DMS 273 treated with DMSO at 0.1 percent for 48 hours (cell line): ENCODE results near the gene SMCO1.
"Not testable (repeated sequence)": the region's sequence is repeated elsewhere in the genome, so short reads cannot be mapped to it uniquely, and the experiment has no call there.

Source experiments
- DNase-seq: peaks from one replicate; lab custom pipeline; 2025; lab: John Stamatoyannopoulos, UW

The SMCO1 gene, protein sequence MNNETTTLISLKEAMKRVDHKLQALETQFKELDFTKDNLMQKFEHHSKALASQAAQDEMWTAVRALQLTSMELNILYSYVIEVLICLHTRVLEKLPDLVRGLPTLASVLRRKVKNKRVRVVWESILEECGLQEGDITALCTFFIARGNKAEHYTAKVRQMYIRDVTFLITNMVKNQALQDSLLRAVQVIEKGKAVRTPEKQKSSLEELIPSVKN

GRCh38 chr3:196514913-196515621 lies at the start of gene SMCO1:
Gene SMCO1, minus strand, starts transcription at chr3:196515346. Its CDS starts 137 bp downstream, at chr3:196515209.
- DNase-seq: no peak

- DNase-seq: no peak
Observed at GRCh38 chr3:196563721-196564225, 48.6 kb upstream of the SMCO1 start.

GRCh38 chr3:196559826-196560225 lies 44.7 kb upstream of the SMCO1 start:
- no peak for DNase-seq

GRCh38 chr3:196558476-196558875 lies 43.3 kb upstream of the SMCO1 start:
- no peak for DNase-seq

DNA sequence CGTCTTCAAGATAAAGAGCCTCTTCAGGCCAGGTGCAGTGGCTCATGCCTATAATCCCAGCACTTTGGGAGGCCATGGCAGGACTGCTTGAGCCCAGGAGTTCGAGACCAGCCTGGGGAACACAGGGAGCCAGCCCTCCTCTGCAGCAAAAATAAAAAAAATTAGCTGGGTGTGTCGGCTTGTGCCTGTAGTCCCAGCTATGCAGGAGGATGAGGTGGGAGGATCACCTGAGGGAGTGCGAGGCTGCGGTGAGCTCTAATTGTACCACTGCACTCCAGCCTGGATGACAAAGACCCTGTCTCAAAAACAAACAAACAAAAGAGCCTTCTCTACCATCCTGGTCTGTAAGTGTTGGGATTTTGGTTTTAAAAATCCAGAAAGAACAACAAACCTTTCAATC lies 42.1 kb upstream of the SMCO1 start:
- DNase-seq: no peak

- DNase-seq: no peak
Observed at GRCh38 chr3:196555295-196555694, 40.1 kb upstream of the SMCO1 start.

DNA sequence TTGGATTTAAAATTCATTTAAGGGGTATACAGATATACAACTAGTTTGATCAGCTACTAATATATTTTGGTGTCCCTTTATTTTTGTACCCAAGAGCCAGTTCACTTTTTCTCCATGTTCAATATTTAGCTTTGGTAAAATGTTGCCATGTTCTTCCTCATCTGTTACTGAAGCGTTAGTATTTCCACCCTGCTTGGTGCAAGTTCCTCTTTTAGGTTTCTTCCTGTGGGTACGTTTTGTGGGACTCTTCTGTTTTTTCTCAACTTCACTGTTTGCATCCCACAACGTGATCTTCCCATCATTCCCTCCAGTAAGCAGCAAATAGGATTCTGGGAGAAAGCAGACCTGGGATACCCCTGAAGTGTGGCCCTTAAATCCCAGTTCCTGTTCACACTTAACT lies 39.1 kb upstream of the SMCO1 start:
- no peak for DNase-seq

DNA sequence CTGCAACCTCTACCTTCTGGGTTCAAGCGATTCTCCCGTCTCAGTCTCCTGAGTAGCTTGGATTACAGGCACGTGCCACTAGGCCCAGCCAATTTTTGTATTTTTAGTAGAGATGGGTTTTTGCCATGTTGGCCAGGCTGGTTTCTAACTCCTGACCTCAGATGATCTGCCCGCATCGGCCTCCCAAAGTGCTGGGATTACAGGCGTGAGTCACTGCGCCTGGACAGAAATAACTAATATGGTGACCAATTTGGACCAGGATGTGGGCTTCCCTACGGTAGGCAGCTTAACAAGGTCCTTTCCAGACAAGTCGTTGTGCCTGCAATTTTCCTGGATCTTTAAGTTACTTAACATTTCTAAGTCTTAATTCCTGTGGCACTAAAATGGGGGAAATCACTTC lies 38.4 kb upstream of the SMCO1 start:
- DNase-seq: no peak

GRCh38 chr3:196552253-196552652 lies 37.1 kb upstream of the SMCO1 start:
- no peak for DNase-seq

GRCh38 chr3:196550172-196550571 lies 35.0 kb upstream of the SMCO1 start:
- DNase-seq: not testable (repeated sequence)

GRCh38 chr3:196549312-196549711 lies 34.2 kb upstream of the SMCO1 start:
- not testable (repeated sequence) for DNase-seq

DNA sequence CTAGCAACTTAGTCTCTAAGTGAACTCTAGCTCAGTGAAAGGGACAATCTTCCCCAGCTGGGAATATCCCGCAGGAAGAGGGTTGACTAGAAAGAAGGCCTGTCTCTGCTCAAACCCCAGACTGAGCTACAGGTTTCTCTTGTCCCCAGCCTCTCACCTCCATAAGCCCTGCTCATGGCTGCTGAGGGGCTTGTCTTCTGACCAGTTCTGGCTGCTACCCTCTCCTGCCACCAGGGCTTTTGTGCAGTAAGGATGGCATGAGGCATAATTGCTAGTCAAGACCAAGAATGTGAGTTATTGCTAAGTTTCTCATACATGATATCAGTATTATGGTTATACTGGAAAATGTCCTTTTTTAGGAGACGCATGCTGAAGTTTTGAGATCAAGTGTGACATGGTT lies 31.9 kb upstream of the SMCO1 start:
- no peak for DNase-seq

DNA sequence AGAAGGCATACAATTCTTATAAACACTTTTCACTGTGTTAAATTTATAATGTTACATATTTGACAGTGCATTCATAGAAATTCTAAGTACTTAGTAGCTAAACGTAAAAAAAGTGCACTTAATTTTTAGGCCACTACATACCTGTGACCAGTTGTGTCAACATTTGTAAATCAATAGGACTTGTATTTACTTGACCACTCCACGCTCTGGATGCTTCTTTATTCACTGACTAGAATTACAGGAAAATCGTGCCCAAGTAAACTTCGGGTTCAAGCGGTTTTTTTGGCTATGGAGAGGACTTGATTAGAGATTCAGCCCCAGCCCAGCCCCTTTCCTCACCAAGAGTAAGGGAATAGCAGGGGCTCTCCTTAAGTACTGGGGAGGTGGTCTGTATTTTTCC lies 31.4 kb upstream of the SMCO1 start:
- DNase-seq: no peak

GRCh38 chr3:196544491-196544992 lies 29.4 kb upstream of the SMCO1 start:
- no peak for DNase-seq

GRCh38 chr3:196541684-196542445 lies 26.7 kb upstream of the SMCO1 start:
- DNase-seq: no peak

- no peak for DNase-seq
Observed at GRCh38 chr3:196537319-196537984, 22.3 kb upstream of the SMCO1 start.

GRCh38 chr3:196533260-196533681 lies 18.1 kb upstream of the SMCO1 start:
- DNase-seq: no peak

DNA sequence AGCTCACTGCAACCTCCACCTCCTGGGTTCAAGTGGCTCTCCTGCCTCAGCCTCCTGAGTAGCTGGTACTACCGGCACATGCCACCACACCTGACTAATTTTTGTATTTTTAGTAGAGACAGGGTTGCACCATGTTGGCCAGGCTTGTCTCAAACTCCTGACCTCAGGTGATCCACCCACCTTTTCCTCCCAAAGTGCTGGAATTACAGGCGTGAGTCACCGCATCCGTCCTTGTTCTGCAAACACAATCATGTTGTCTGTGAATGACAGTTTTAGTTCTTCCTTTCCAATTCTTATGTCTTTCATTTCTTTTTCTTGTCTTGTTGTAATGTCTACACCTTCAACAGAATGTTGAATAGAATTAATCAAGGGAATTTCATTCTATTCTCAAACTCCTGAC lies 16.3 kb upstream of the SMCO1 start:
- DNase-seq: no peak

- peak; percentile 68 for DNase-seq
Observed at GRCh38 chr3:196528639-196529233, 13.6 kb upstream of the SMCO1 start.

DNA sequence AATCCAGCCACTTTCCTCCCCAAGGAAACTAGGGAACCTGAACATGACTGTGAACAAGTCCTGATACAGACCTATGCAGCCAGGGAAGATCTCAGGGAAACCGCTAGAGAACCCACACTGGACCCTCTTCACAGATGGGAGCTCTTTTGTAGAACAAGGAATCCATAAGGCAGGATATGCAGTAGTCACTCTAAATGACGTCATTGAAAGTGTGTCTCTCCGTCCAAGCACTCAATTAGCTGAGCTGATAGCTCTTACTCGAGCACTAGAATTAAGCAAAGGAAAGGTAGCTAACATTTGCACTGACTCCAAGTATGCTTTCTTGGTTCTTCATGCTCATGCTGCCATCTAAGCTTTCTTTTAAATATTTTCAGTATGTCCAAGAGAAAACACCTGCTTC lies 10.0 kb upstream of the SMCO1 start:
- no peak for DNase-seq

DNA sequence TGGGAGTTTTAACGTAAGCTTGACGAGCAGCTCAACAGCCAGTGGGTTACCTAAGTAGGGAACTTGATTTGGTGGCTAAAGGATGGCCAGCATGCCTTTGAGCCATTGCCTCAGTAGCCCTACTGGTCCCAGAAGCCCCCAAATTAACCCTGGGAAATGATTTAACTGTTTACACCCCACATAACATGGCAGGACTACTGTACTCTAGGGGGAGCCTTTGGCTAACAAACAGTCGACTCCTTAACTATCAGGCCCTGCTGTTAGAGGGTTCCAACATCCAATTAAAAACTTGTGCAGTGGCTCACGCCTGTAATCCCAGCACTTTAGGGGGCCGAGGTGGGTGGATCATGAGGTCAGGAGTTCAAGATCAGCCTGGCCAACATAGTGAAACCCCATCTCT lies 9.4 kb upstream of the SMCO1 start:
- no peak for DNase-seq

- DNase-seq: no peak
Observed at GRCh38 chr3:196523841-196524240, 8.7 kb upstream of the SMCO1 start.
